ENCODE data around the gene MYH15. TPM values are rescaled to one million over a fixed set of nuclear protein-coding genes. Genes with fewer than 3 reads are reported as not detected.

Gene MYH15
- total and polyA plus RNA-seq, 10 of the 15 experiments (the other 5 are each of a cell fraction or from before 2014, with no cell fraction given): 0.05 to 0.27 (median 0.09) TPM; not detected in 1

DNA sequence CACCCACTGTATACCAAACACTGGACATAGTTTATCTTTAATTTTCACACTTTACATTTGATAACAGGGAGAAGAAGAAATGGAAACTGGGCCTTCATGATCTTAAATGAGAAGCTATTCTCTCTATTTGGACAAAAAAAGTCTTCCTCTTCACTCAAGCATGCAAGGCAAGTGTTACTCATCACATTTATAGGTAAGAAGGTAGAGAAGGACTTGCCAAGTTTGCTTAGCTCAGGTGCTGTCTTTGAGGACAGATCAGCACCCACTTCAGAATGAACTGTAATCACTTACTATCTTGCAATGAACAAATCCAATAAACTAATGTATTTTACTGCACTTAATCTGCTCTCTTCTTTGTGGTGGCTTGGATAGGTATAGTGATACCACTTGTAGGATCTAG lies 1.1 kb upstream of the MYH15 start:
- POLR2A ChIA-PET: no interaction called here
- in situ Hi-C loops (cut with MboI): no loop called here
- Histone ChIP-seq H3K79me2 (ENCODE audit: control insufficient read depth, insufficient read depth, low read length) (no peaks in the 10 kb centered on the region), H3K4me1 (ENCODE audit: control insufficient read depth, insufficient read depth, low read length) (no peaks in the 10 kb centered on the region), H3K36me3 (ENCODE audit: control insufficient read depth in 2 of 2, insufficient read depth in 2 of 2, low read length in 1 of 2) (no peaks in the 10 kb centered on the region), H3K9ac (ENCODE audit: control insufficient read depth, insufficient read depth, low read length) (no peak overlapping the region), H3K27me3 (replicated peaks in 1 of 2; ENCODE audit: control insufficient read depth in 2 of 2, insufficient read depth in 2 of 2, low read length in 1 of 2) (no peaks in the 10 kb centered on the region), H3K27ac (ENCODE audit: control insufficient read depth, insufficient read depth) (no peak overlapping the region), H2AFZ (ENCODE audit: control insufficient read depth, low read depth, low read length) (no peak overlapping the region), H3K4me3 (no peak overlapping the region), H4K20me1 (ENCODE audit: control insufficient read depth, insufficient read depth) (no peaks in the 10 kb centered on the region), H3K9me3 (replicated peaks; ENCODE audit: control insufficient read depth, insufficient read depth, low read length) (no peaks in the 10 kb centered on the region), H3K4me2 (ENCODE audit: control insufficient read depth, insufficient read depth) (no peak overlapping the region)
- no TSS peak for BruUV-seq (replicated peaks)
- SMC1A ChIA-PET (ENCODE audit: uncharacterized antibody, unreplicated experiment): interaction anchor here (1.5 kb wide), 1 partner anchor 15 kb away, joined by 3 read pairs; no protein-coding TSS in a partner anchor
- no peak for DNase-seq (ENCODE audit: low read depth, low spot score)
- RAD21 ChIA-PET (ENCODE audit: unreplicated experiment): no interaction called here
- ATAC-seq: no peak
- intact Hi-C loops (cut with micrococcal nuclease; ENCODE audit: unreplicated experiment): no loop called here
- CTCF ChIA-PET: interaction anchor here (3.6 kb wide), 1 partner anchor 41 kb away, joined by 14 read pairs; no protein-coding TSS in a partner anchor
- FAIRE-seq: peak; percentile 18
- no peak for TF ChIP-seq MEF2A (IDR thresholded peaks at IDR 0.05; ENCODE audit: insufficient read depth, low read depth, low read length)
- TF ChIP-seq ATF7 (IDR thresholded peaks at IDR 0.05; ENCODE audit: low read depth): no peak
- no peak for TF ChIP-seq TCF12 (IDR thresholded peaks at IDR 0.05; ENCODE audit: low read depth, low read length)
- TF ChIP-seq, protein P1, sequence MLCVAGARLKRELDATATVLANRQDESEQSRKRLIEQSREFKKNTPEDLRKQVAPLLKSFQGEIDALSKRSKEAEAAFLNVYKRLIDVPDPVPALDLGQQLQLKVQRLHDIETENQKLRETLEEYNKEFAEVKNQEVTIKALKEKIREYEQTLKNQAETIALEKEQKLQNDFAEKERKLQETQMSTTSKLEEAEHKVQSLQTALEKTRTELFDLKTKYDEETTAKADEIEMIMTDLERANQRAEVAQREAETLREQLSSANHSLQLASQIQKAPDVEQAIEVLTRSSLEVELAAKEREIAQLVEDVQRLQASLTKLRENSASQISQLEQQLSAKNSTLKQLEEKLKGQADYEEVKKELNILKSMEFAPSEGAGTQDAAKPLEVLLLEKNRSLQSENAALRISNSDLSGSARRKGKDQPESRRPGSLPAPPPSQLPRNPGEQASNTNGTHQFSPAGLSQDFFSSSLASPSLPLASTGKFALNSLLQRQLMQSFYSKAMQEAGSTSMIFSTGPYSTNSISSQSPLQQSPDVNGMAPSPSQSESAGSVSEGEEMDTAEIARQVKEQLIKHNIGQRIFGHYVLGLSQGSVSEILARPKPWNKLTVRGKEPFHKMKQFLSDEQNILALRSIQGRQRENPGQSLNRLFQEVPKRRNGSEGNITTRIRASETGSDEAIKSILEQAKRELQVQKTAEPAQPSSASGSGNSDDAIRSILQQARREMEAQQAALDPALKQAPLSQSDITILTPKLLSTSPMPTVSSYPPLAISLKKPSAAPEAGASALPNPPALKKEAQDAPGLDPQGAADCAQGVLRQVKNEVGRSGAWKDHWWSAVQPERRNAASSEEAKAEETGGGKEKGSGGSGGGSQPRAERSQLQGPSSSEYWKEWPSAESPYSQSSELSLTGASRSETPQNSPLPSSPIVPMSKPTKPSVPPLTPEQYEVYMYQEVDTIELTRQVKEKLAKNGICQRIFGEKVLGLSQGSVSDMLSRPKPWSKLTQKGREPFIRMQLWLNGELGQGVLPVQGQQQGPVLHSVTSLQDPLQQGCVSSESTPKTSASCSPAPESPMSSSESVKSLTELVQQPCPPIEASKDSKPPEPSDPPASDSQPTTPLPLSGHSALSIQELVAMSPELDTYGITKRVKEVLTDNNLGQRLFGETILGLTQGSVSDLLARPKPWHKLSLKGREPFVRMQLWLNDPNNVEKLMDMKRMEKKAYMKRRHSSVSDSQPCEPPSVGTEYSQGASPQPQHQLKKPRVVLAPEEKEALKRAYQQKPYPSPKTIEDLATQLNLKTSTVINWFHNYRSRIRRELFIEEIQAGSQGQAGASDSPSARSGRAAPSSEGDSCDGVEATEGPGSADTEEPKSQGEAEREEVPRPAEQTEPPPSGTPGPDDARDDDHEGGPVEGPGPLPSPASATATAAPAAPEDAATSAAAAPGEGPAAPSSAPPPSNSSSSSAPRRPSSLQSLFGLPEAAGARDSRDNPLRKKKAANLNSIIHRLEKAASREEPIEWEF (IDR thresholded peaks at IDR 0.05; ENCODE audit: insufficient replicate concordance, low read depth, low read length): no peak
- TF ChIP-seq PML (IDR thresholded peaks at IDR 0.05; ENCODE audit: low read length): no peak
- no peak for TF ChIP-seq POLR2AphosphoS5 (IDR thresholded peaks at IDR 0.05; ENCODE audit: low read length)
- TF ChIP-seq TBL1XR1 (IDR thresholded peaks at IDR 0.05; ENCODE audit: low read depth, low read length): no peak
- TF ChIP-seq, protein P2, sequence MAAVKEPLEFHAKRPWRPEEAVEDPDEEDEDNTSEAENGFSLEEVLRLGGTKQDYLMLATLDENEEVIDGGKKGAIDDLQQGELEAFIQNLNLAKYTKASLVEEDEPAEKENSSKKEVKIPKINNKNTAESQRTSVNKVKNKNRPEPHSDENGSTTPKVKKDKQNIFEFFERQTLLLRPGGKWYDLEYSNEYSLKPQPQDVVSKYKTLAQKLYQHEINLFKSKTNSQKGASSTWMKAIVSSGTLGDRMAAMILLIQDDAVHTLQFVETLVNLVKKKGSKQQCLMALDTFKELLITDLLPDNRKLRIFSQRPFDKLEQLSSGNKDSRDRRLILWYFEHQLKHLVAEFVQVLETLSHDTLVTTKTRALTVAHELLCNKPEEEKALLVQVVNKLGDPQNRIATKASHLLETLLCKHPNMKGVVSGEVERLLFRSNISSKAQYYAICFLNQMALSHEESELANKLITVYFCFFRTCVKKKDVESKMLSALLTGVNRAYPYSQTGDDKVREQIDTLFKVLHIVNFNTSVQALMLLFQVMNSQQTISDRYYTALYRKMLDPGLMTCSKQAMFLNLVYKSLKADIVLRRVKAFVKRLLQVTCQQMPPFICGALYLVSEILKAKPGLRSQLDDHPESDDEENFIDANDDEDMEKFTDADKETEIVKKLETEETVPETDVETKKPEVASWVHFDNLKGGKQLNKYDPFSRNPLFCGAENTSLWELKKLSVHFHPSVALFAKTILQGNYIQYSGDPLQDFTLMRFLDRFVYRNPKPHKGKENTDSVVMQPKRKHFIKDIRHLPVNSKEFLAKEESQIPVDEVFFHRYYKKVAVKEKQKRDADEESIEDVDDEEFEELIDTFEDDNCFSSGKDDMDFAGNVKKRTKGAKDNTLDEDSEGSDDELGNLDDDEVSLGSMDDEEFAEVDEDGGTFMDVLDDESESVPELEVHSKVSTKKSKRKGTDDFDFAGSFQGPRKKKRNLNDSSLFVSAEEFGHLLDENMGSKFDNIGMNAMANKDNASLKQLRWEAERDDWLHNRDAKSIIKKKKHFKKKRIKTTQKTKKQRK (IDR thresholded peaks at IDR 0.05; ENCODE audit: low read depth, low read length): no peak
- TF ChIP-seq, protein P3, sequence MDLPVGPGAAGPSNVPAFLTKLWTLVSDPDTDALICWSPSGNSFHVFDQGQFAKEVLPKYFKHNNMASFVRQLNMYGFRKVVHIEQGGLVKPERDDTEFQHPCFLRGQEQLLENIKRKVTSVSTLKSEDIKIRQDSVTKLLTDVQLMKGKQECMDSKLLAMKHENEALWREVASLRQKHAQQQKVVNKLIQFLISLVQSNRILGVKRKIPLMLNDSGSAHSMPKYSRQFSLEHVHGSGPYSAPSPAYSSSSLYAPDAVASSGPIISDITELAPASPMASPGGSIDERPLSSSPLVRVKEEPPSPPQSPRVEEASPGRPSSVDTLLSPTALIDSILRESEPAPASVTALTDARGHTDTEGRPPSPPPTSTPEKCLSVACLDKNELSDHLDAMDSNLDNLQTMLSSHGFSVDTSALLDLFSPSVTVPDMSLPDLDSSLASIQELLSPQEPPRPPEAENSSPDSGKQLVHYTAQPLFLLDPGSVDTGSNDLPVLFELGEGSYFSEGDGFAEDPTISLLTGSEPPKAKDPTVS (IDR thresholded peaks at IDR 0.05; ENCODE audit: low read depth, low read length): no peak
- no peak for TF ChIP-seq BRCA1 (IDR thresholded peaks at IDR 0.05; ENCODE audit: low read depth, low read length)
- TF ChIP-seq POLR2A (IDR thresholded peaks at IDR 0.05; ENCODE audit: low read depth, low read length): no peak
- TF ChIP-seq SPI1 (IDR thresholded peaks at IDR 0.05; ENCODE audit: borderline replicate concordance, insufficient read depth, low read depth, low read length): no peak
- TF ChIP-seq SRF (IDR thresholded peaks at IDR 0.05; ENCODE audit: low read depth in 2 of 2, low read length in 2 of 2): no peak
- TF ChIP-seq, protein P4, sequence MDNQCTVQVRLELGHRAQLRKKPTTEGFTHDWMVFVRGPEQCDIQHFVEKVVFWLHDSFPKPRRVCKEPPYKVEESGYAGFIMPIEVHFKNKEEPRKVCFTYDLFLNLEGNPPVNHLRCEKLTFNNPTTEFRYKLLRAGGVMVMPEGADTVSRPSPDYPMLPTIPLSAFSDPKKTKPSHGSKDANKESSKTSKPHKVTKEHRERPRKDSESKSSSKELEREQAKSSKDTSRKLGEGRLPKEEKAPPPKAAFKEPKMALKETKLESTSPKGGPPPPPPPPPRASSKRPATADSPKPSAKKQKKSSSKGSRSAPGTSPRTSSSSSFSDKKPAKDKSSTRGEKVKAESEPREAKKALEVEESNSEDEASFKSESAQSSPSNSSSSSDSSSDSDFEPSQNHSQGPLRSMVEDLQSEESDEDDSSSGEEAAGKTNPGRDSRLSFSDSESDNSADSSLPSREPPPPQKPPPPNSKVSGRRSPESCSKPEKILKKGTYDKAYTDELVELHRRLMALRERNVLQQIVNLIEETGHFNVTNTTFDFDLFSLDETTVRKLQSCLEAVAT (IDR thresholded peaks at IDR 0.05): no peak
- TF ChIP-seq EED (IDR thresholded peaks at IDR 0.05; ENCODE audit: low read depth): no peak

Measured in GM12878 (cell line).